Heart left ventricle (tissue), 13 donors: ENCODE results near the gene PHF14.

Experiments
- CTCF ChIP-seq, 12 donors: fragments of 200-600 bp; sonication (generic) in 4 of 12; IDR thresholded peaks; one replicate each; pipeline versions ENCODE4 v1.5.0 to v1.8.0; 2018 to 2022; ENCODE audit warnings: antibody characterized with exemption in 12 of 12, mild to moderate bottlenecking in 5 of 12
- POLR2A ChIP-seq, 2 donors: fragments of 450-650 bp; IDR thresholded peaks; one replicate each; pipeline ENCODE4 v1.6.1; 2017; ENCODE audit warnings: antibody characterized with exemption in 2 of 2, mild to moderate bottlenecking in 2 of 2, moderate library complexity in 2 of 2
- donor health status: ischemic (EF 13 %, LVEDD 7.1; RV severe dilation, severe dysfunction).
- donor health status: DM: no; HTN: yes; CAD: no.
- donor health status: DM: no; HTN: no; CAD: no.
- donor health status: ischemic (EF 25% LVEDD 6.9; RV normal size, moderate dysfunction).
- donor health status: ischemic (EF 25% LVEDD 5.7; RV mildly dilated, moderate dysfunction).
- donor health status: ischemic (EF 35%, LVEDD 5.7; RV mildly dilated, moderate dysfunction).
- donor health status: nonischemic (EF 11% LVEDD 7.7; RV severe dilation, severe dysfunction).
- donor health status: DM: yes; HTN: yes; CAD: no.
- donor health status: PGD.
- donor health status: ischemic (EF 29% LVEDD 5.4; RV normal size, mild dysfunction).
- donor health status: nonischemic (EF 23%, LVEDD 6.1; RV moderate dilation, normal function).

GRCh38 chr7:11207565-11207964 is 233.9 kb downstream of the PHF14 start:
- TF ChIP-seq CTCF (IDR thresholded peaks at IDR 0.05) (no peak), POLR2A (IDR thresholded peaks at IDR 0.05) (no peak)
